GM21529 (cell line): ENCODE data around the gene STIM1.

ENCODE experiments used
- ATAC-seq: cut with Tn5 transposase; IDR thresholded peaks from one replicate; pipeline ENCODE4 v1.9.1; 2021; ENCODE audit not compliant: unreplicated experiment

Gene STIM1

GRCh38 chr11:4060182-4060923, 204.9 kb downstream of the STIM1 start:
- no peak for ATAC-seq

- ATAC-seq, result no peak
These were observed 206.2 kb downstream of the STIM1 start for GRCh38 chr11:4061700-4062099.

GRCh38 chr11:4063348-4063747, 207.9 kb downstream of the STIM1 start:
- ATAC-seq, result no peak

GRCh38 chr11:4064278-4064955, 209.0 kb downstream of the STIM1 start:
- no peak for ATAC-seq

- ATAC-seq, result no peak
These were observed 209.6 kb downstream of the STIM1 start for GRCh38 chr11:4065086-4065485.

GRCh38 chr11:4065601-4066377, 210.3 kb downstream of the STIM1 start:
- ATAC-seq, result no peak

- ATAC-seq, result no peak
These were observed 211.4 kb downstream of the STIM1 start for GRCh38 chr11:4066910-4067309.

GRCh38 chr11:4068962-4069361, 213.5 kb downstream of the STIM1 start:
- ATAC-seq, result no peak

- no peak for ATAC-seq
These were observed 215.9 kb downstream of the STIM1 start for GRCh38 chr11:4071325-4071724.

- ATAC-seq, result no peak
These were observed 216.4 kb downstream of the STIM1 start for GRCh38 chr11:4071914-4072313.

- peak; percentile 66 for ATAC-seq
These were observed 217.3 kb downstream of the STIM1 start for GRCh38 chr11:4072668-4073285.

- ATAC-seq, result no peak
These were observed 218.8 kb downstream of the STIM1 start for GRCh38 chr11:4074266-4074665.

GRCh38 chr11:4076774-4077173, 221.3 kb downstream of the STIM1 start:
- ATAC-seq, result no peak

GRCh38 chr11:4083198-4083597, 227.7 kb downstream of the STIM1 start:
- no peak for ATAC-seq

GRCh38 chr11:4084406-4085125, 229.1 kb downstream of the STIM1 start:
- no peak for ATAC-seq

- no peak for ATAC-seq
These were observed 230.1 kb downstream of the STIM1 start for GRCh38 chr11:4085575-4085974.

GRCh38 chr11:4086575-4087353, 231.3 kb downstream of the STIM1 start:
- no peak for ATAC-seq

- ATAC-seq, result no peak
These were observed 232.1 kb downstream of the STIM1 start for GRCh38 chr11:4087551-4087950.

GRCh38 chr11:4090258-4090657, 234.8 kb downstream of the STIM1 start:
- no peak for ATAC-seq

GRCh38 chr11:4092026-4092425, 236.6 kb downstream of the STIM1 start:
- ATAC-seq, result no peak
